HCT116 (cell line): ENCODE measurements around the gene MTIF3. TPM values are rescaled to one million over a fixed set of nuclear protein-coding genes. Genes with fewer than 3 reads are reported as not detected.

ENCODE experiments used
- ATAC-seq: fragments of 200-7000 bp; cut with Tn5 transposase; 2 replicates; pipeline ENCODE4 v1.9.1; 2020; ENCODE audit warnings: mild to moderate bottlenecking, moderate library complexity
- BruUV-seq: library from RNA; stranded (reverse); fragments of 400-500 nt; replicated peaks from 2 replicates; lab custom pipeline; 2021; lab: Mats Ljungman, UMichigan
- CTCF ChIA-PET: fragments of 300-600 bp; sonication (Branson Sonifier 250); formaldehyde crosslinking; loops from one replicate; lab custom pipeline; 2021; ENCODE audit warnings: antibody characterized with exemption; lab: Charles Lee
- POLR2A ChIA-PET: fragments of 300-600, 350-600 bp; sonication (Branson Sonifier 250); formaldehyde crosslinking; loops from one replicate; lab custom pipeline; 2021; ENCODE audit warnings: antibody characterized with exemption; lab: Charles Lee
- RAD21 ChIA-PET, 2 experiments: fragments of 300-600 bp; sonication (Branson Sonifier 250); formaldehyde crosslinking; loops; one replicate each; lab custom pipeline; 2023; ENCODE audit warnings: low total read pairs in 2 of 2; ENCODE audit not compliant: uncharacterized antibody in 2 of 2, unreplicated experiment in 2 of 2, low non-redundant PET in 1 of 2; lab: Charles Lee
- DNase-seq: peaks from one replicate; pipeline ENCODE4 v3.0.0-alpha.2; 2010; ENCODE audit warnings: low read depth, low spot score
- H2AFZ ChIP-seq: fragments of 200-600 bp; shearing (Covaris generic), sonication (generic); 2 replicates; pipeline ENCODE4 v1.6.1; 2017; ENCODE audit warnings: low read depth, mixed run types, mixed read lengths, antibody characterized with exemption, low read length; ENCODE audit not compliant: poor library complexity, severe bottlenecking
- H3K27ac ChIP-seq: 2 replicates; pipeline ENCODE4 v1.5.1; 2012; ENCODE audit warnings: low read depth, low read length
- H3K27me3 ChIP-seq: fragments of 200-600 bp; sonication (generic); 2 replicates; pipeline ENCODE4 v1.6.1; 2016; ENCODE audit warnings: mixed run types, low read length, mixed read lengths; ENCODE audit not compliant: insufficient read depth
- H3K36me3 ChIP-seq, 2 experiments: fragments of 200-500 bp in 1 of 2; fragments of 200-600 bp in 1 of 2; sonication (Bioruptor generic) in 1 of 2; sonication (generic) in 1 of 2; 2 replicates each; pipeline versions ENCODE4 v1.5.1 to v1.6.1; 2014 to 2016; ENCODE audit warnings: low read length in 2 of 2, inconsistent platforms in 1 of 2, mixed read lengths in 1 of 2, mixed run types in 1 of 2; ENCODE audit not compliant: insufficient read depth in 2 of 2, control insufficient read depth in 1 of 2
- H3K4me1 ChIP-seq, 2 experiments: fragments of 200-600 bp in 1 of 2; sonication (generic) in 1 of 2; 2 replicates each; pipeline versions ENCODE4 v1.5.1 to v1.6.1; 2012 to 2017; ENCODE audit warnings: low read length in 2 of 2, inconsistent platforms in 1 of 2, mild to moderate bottlenecking in 1 of 2, mixed read lengths in 1 of 2, mixed run types in 1 of 2, moderate library complexity in 1 of 2; ENCODE audit not compliant: insufficient read depth in 2 of 2, control insufficient read depth in 1 of 2
- H3K4me2 ChIP-seq: fragments of 200-600 bp; sonication (generic); 2 replicates; pipeline ENCODE4 v1.6.1; 2017; ENCODE audit warnings: mixed run types, low read length, mixed read lengths
- H3K4me3 ChIP-seq, 2 experiments: fragments of 200-600 bp in 1 of 2; sonication (generic) in 1 of 2; replicated peaks in 1 of 2; 2 replicates each; pipeline ENCODE4 v1.5.1; 2011 to 2016; ENCODE audit warnings: low read length in 2 of 2, control low read depth in 1 of 2, low read depth in 1 of 2, mild to moderate bottlenecking in 1 of 2, mixed read lengths in 1 of 2, mixed run types in 1 of 2
- H3K79me2 ChIP-seq: fragments of 200-600 bp; sonication (generic); 2 replicates; pipeline ENCODE4 v1.6.1; 2017; ENCODE audit warnings: mild to moderate bottlenecking, mixed run types, low read length, moderate library complexity, mixed read lengths; ENCODE audit not compliant: insufficient read depth
- H3K9ac ChIP-seq: fragments of 200-600 bp; sonication (generic); 2 replicates; pipeline ENCODE4 v1.6.1; 2016; ENCODE audit warnings: low read length, mixed read lengths
- H3K9me2 ChIP-seq: fragments of 200-600 bp; sonication (generic), shearing (Covaris generic); 2 replicates; pipeline ENCODE4 v1.6.1; 2017; ENCODE audit warnings: mixed run types, mild to moderate bottlenecking, moderate library complexity; ENCODE audit not compliant: insufficient read depth
- H3K9me3 ChIP-seq, 2 experiments: fragments of 200-500 bp in 1 of 2; fragments of 200-600 bp in 1 of 2; sonication (Bioruptor generic) in 1 of 2; sonication (generic) in 1 of 2; 2 replicates each; pipeline ENCODE4 v1.6.1; 2014 to 2017; ENCODE audit warnings: low read length in 2 of 2, mixed read lengths in 2 of 2, inconsistent platforms in 1 of 2, low read depth in 1 of 2, mild to moderate bottlenecking in 1 of 2, mixed run types in 1 of 2, moderate library complexity in 1 of 2; ENCODE audit not compliant: control insufficient read depth in 1 of 2, insufficient read depth in 1 of 2
- H4K20me1 ChIP-seq: fragments of 200-600 bp; sonication (generic), shearing (Covaris generic); 2 replicates; pipeline ENCODE4 v1.6.1; 2017; ENCODE audit warnings: mixed run types, mild to moderate bottlenecking, moderate library complexity; ENCODE audit not compliant: insufficient read depth
- CBX3 ChIP-seq: IDR thresholded peaks from 2 replicates; pipeline ENCODE4 v1.6.1; 2012; ENCODE audit warnings: low read depth
- CTCF ChIP-seq, 3 experiments: fragments of 200-600 bp in 1 of 3; sonication (generic) in 1 of 3; IDR thresholded peaks in 2 of 3; conservative IDR thresholded peaks in 1 of 3; 2 replicates each; pipeline ENCODE4 v1.5.1; 2012 to 2017; ENCODE audit warnings: low read depth in 2 of 3, low read length in 2 of 3, antibody characterized with exemption in 1 of 3, borderline replicate concordance in 1 of 3, control low read depth in 1 of 3, mild to moderate bottlenecking in 1 of 3, mixed read lengths in 1 of 3, mixed run types in 1 of 3, moderate library complexity in 1 of 3; ENCODE audit not compliant: insufficient read depth in 1 of 3
- EGR1 ChIP-seq: IDR thresholded peaks from 2 replicates; pipeline ENCODE4 v1.6.1; 2012; ENCODE audit warnings: low read depth
- EZH2 ChIP-seq: fragments of 200-600 bp; sonication (generic); IDR thresholded peaks from 2 replicates; pipeline ENCODE4 v1.6.1; 2017; ENCODE audit warnings: antibody characterized with exemption, mixed run types
- POLR2AphosphoS5 ChIP-seq: IDR thresholded peaks from 2 replicates; pipeline ENCODE4 v1.6.1; 2011; ENCODE audit warnings: mild to moderate bottlenecking, low read depth, low read length, moderate library complexity
- TCF7L2 ChIP-seq: IDR thresholded peaks from 2 replicates; pipeline ENCODE4 v1.7.0; 2011; ENCODE audit warnings: borderline replicate concordance, inconsistent platforms; ENCODE audit not compliant: insufficient read depth, insufficient read length; ENCODE audit errors: extremely low read depth
- YY1 ChIP-seq: IDR thresholded peaks from 2 replicates; pipeline ENCODE4 v1.6.1; 2011; ENCODE audit warnings: low read length, low read depth, moderate library complexity, mild to moderate bottlenecking; ENCODE audit not compliant: insufficient replicate concordance; ENCODE audit errors: extremely low read depth
- intact Hi-C: fragments of 100-400 bp; cut with micrococcal nuclease; formaldehyde crosslinking; loops from 2 replicates; pipeline ENCODE4 v1.10.0; 2022
- total RNA-seq: library from RNA; stranded (reverse); gene quantifications from one replicate; pipeline ENCODE4 v1.2.1, GENCODE V29; 2021; ENCODE audit not compliant: unreplicated experiment

The MTIF3 gene
- total RNA-seq, 1 experiment from 2014 or later, result 27.8 TPM

DNA sequence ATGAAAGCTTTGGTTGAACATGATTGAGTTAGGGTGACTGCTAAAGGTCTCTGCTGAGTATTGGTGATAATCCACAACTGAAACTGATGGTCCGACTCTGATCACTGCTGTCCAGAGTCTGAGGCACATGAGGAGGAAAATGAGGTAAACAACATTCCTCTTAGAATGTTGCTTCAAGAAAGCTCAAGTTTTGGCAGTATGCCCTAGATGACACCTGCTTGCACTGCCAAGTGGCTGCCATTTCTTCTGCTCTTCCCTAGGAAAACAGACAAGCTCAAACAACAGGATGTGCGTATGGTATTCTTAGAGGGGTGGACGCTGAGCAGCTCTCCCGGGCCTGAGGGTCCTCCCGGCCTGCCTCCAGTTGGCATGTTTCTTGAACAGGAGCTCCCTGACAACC, 15.2 kb upstream of the MTIF3 start:
- POLR2A ChIA-PET, result interaction anchor here (1.2 kb wide), 1 partner anchor 15 kb away, joined by 3 read pairs; the partner anchor contains the start of gene MTIF3
- no TSS peak for BruUV-seq

GRCh38 chr13:27463500-27463899, 13.1 kb upstream of the MTIF3 start:
- intact Hi-C loops, result no loop called here
- no peak overlapping the region for H3K27ac ChIP-seq
- H2AFZ ChIP-seq, result no peak overlapping the region
- no peaks in the 10 kb centered on the region for H3K79me2 ChIP-seq
- H3K9ac ChIP-seq, result no peak overlapping the region
- BruUV-seq, result no TSS peak
- no peaks in the 10 kb centered on the region for H3K27me3 ChIP-seq
- H3K4me3 ChIP-seq, result no peak overlapping the region
- ATAC-seq (no peak), DNase-seq (no peak)
- H3K9me2 ChIP-seq, result no peaks in the 10 kb centered on the region
- no peaks in the 10 kb centered on the region for H3K4me1 ChIP-seq
- RAD21 ChIA-PET, result no interaction called here
- CTCF ChIA-PET, result no interaction called here
- POLR2A ChIA-PET, result no interaction called here
- no peak overlapping the region for H3K4me2 ChIP-seq
- no peaks in the 10 kb centered on the region for H3K36me3 ChIP-seq
- no peak for TF ChIP-seq CBX3
- H3K9me3 ChIP-seq, result no peaks in the 10 kb centered on the region
- no peaks in the 10 kb centered on the region for H4K20me1 ChIP-seq

More for the DNA sequence above, 15.2 kb upstream of the MTIF3 start:
- Histone ChIP-seq H3K27ac (no peak overlapping the region), H2AFZ (no peak overlapping the region), H3K4me3 (no peak overlapping the region), H3K9me3 (no peaks in the 10 kb centered on the region), H3K9ac (no peak overlapping the region), H3K36me3 (no peaks in the 10 kb centered on the region), H3K4me1 (no peaks in the 10 kb centered on the region), H3K27me3 (no peaks in the 10 kb centered on the region), H3K4me2 (no peak overlapping the region), H3K79me2 (no peaks in the 10 kb centered on the region), H4K20me1 (no peaks in the 10 kb centered on the region), H3K9me2 (no peaks in the 10 kb centered on the region)
- ChIA-PET RAD21 (no interaction called here), CTCF (interaction anchor here (1.3 kb wide), 1 partner anchor 68 kb away, joined by 3 read pairs; no protein-coding TSS in a partner anchor)
- DNase-seq (no peak), ATAC-seq (no peak)
- intact Hi-C loops, result no loop called here
- no peak for TF ChIP-seq YY1
- no peak for TF ChIP-seq CTCF (IDR thresholded peaks at IDR 0.05 in 2 of 3, conservative IDR thresholded peaks at IDR 0.05 in 1 of 3; ENCODE audit: borderline replicate concordance in 1 of 3, insufficient read depth in 1 of 3, low read depth in 2 of 3, low read length in 2 of 3)
- TF ChIP-seq TCF7L2, result no peak
- TF ChIP-seq EGR1, result no peak
- TF ChIP-seq POLR2AphosphoS5, result no peak
- no peak for TF ChIP-seq EZH2
